Common myeloid progenitor, CD34-positive (primary cell): ENCODE results near the gene SDF2.
"Not testable (repeated sequence)": the region's sequence is repeated elsewhere in the genome, so short reads cannot be mapped to it uniquely, and the experiment has no call there.

Source experiments
- CTCF ChIA-PET: fragments of 350-600 bp; sonication (Branson Sonifier 250); formaldehyde crosslinking; loops from one replicate; lab custom pipeline; 2021; ENCODE audit warnings: antibody characterized with exemption; lab: Charles Lee
- POLR2A ChIA-PET: fragments of 350-600 bp; sonication (Branson Sonifier 250); formaldehyde crosslinking; loops from one replicate; lab custom pipeline; 2021; ENCODE audit warnings: antibody characterized with exemption; lab: Charles Lee
- DNase-seq, 3 donors: peaks; one replicate each; pipeline versions ENCODE4 v3.0.0 to v3.0.0-alpha.2; 2013
- H3K27ac ChIP-seq, 2 experiments: 1 replicate in 1 of 2; 2 replicates in 1 of 2; pipeline ENCODE4 v1.7.0; 2013; ENCODE audit warnings: inconsistent platforms in 2 of 2, low read length in 2 of 2, mild to moderate bottlenecking in 2 of 2, low read depth in 1 of 2, moderate library complexity in 1 of 2; ENCODE audit not compliant: severe bottlenecking in 2 of 2, insufficient read depth in 1 of 2, poor library complexity in 1 of 2
- H3K27me3 ChIP-seq, 5 experiments: replicated peaks in 2 of 5; 1 replicate in 3 of 5; 2 replicates in 2 of 5; pipeline versions ENCODE4 v1.6.1 to v1.7.0; 2013; ENCODE audit warnings: low read length in 4 of 5, mild to moderate bottlenecking in 2 of 5, moderate library complexity in 2 of 5, inconsistent platforms in 1 of 5; ENCODE audit not compliant: insufficient read depth in 5 of 5, control insufficient read depth in 4 of 5
- H3K36me3 ChIP-seq, 4 experiments: 1 replicate in 2 of 4; 2 replicates in 2 of 4; pipeline versions ENCODE4 v1.6.1 to v1.7.0; 2013; ENCODE audit warnings: low read length in 3 of 4, control low read depth in 1 of 4, mild to moderate bottlenecking in 1 of 4; ENCODE audit not compliant: control insufficient read depth in 4 of 4, insufficient read depth in 4 of 4
- H3K4me1 ChIP-seq, 4 experiments: 1 replicate in 3 of 4; 2 replicates in 1 of 4; pipeline versions ENCODE4 v1.6.1 to v1.7.1; 2013; ENCODE audit warnings: low read length in 3 of 4, mild to moderate bottlenecking in 3 of 4, control low read depth in 1 of 4, inconsistent platforms in 1 of 4, moderate library complexity in 1 of 4; ENCODE audit not compliant: control insufficient read depth in 4 of 4, insufficient read depth in 4 of 4; ENCODE audit errors: control extremely low read depth in 1 of 4
- H3K4me3 ChIP-seq, 7 experiments: 1 replicate in 4 of 7; 2 replicates in 3 of 7; pipeline versions ENCODE4 v1.5.1 to v1.7.0; 2013; ENCODE audit warnings: mild to moderate bottlenecking in 7 of 7, low read length in 6 of 7, moderate library complexity in 6 of 7, inconsistent platforms in 2 of 7, low read depth in 2 of 7, control low read depth in 1 of 7; ENCODE audit not compliant: insufficient read depth in 4 of 7, control insufficient read depth in 1 of 7; ENCODE audit errors: extremely low read depth in 1 of 7
- H3K9me3 ChIP-seq, 5 experiments: 1 replicate in 4 of 5; 2 replicates in 1 of 5; pipeline versions ENCODE4 v1.6.1 to v1.7.1; 2013; ENCODE audit warnings: low read length in 4 of 5, mild to moderate bottlenecking in 2 of 5, inconsistent platforms in 1 of 5, low read depth in 1 of 5, moderate library complexity in 1 of 5; ENCODE audit not compliant: control insufficient read depth in 4 of 5, insufficient read depth in 2 of 5; ENCODE audit errors: control extremely low read depth in 1 of 5
- WGBS: methylation state at CpG from one replicate; pipeline ENCODE4 v1.1.5; 2013; ENCODE audit not compliant: insufficient coverage; 5-methylcytosine and 5-hydroxymethylcytosine counted together

Gene SDF2

DNA sequence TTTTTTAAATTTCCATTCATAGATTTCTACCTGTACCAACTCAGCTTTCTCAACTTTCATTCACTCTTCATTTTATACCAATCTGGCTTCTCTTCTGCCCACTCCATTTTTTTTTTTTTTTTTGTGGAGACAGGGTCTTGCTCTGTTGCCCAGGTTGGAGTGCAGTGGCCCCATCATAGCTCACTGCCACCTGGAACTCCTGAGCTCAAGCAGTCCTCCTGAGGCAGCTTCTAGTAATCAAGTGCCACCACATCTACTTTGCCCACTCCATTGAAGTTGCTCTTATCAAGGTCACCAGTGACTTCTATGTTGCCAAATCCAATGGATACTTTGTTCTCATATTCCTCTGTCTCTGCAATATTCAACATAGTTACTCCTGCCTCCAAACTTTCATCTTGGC lies 2.0 kb upstream of the SDF2 start:
- Histone ChIP-seq H3K4me1 (peaks cover 7 to 23% (median 19%) of the 10 kb centered on the region in 4 experiments), H3K4me3 (peak overlapping the region in 1 of 7 experiments; percentile 100), H3K9me3 (no peaks in the 10 kb centered on the region), H3K27me3 (no peaks in the 10 kb centered on the region), H3K36me3 (peaks cover 3 to 34% (median 11%) of the 10 kb centered on the region in 4 experiments), H3K27ac (peak overlapping the region in 1 of 2 experiments; percentile 100)
- POLR2A ChIA-PET: interaction anchor here (4.5 kb wide), 1 partner anchor 18 kb away, joined by 31 read pairs; the partner anchor contains the start of gene BLTP2
- DNase-seq: peak in 1 of 3 donors; percentile 19
- CTCF ChIA-PET: interaction anchor here (4.5 kb wide), 1 partner anchor 19 kb away, joined by 41 read pairs; the partner anchor contains the start of gene BLTP2

DNA sequence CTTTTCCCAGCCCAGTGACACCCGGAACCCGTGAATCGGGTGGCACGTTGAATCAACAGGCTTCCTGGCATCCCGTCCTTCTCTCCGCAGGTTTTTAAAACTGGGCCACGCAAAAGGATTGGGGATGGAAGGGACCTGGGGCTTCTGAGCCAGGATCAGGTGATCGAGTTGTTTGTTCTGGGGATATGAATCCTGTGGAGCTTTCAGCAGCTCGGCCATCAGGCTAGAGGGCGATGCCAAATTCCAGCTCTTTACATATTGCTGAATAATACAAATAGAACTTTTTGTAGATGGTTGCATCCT lies 772 bp upstream of the SDF2 start:
- Histone ChIP-seq H3K4me1 (peaks cover 7 to 23% (median 19%) of the 10 kb centered on the region in 4 experiments), H3K9me3 (no peaks in the 10 kb centered on the region), H3K27ac (peak overlapping the region; percentile 99 to 100), H3K27me3 (no peaks in the 10 kb centered on the region), H3K4me3 (peak overlapping the region; percentile 90 to 100 (median 96)), H3K36me3 (peaks cover 2 to 33% (median 8%) of the 10 kb centered on the region in 4 experiments)
- ChIA-PET CTCF (interaction anchor here (0.7 to 4.5 kb wide), 6 partner anchors 13 to 45 kb away, joined by 3 to 41 read pairs (median 12); partner anchors contain the start of gene BLTP2), POLR2A (interaction anchor here (0.6 to 4.5 kb wide), 6 partner anchors 9 to 206 kb away, joined by 3 to 31 read pairs (median 6); partner anchors contain the start of genes BLTP2, PROCA1 and RPL23A)
- 0% methylated on average over 6 of the region's 10 CpGs for WGBS
- DNase-seq: no peak

DNA sequence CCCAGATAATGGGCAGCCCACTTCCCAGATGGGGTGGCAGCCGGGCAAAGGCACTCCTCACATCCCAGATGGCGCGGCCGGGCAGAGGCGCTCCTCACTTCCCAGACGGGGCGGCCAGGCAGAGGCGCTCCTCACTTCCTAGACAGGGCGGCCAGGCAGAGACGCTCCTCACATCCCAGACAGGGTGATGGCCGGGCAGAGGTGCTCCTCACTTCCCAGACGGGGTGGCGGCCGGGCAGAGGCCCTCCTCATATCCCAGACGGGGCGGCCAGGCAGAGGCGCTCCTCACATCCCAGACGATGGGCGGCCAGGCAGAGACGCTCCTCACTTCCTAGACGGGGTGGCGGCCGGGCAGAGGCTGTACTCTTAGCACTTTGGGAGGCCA lies 2.2 kb downstream of the SDF2 start:
- H3K27me3 ChIP-seq, POLR2A ChIA-PET, H3K9me3 ChIP-seq, H3K27ac ChIP-seq, DNase-seq, H3K4me3 ChIP-seq: not testable (repeated sequence)
- 95% methylated on average over 19 of the region's 23 CpGs for WGBS
- H3K4me1 ChIP-seq: peaks cover 7 to 23% (median 18%) of the 10 kb centered on the region in 4 experiments
- CTCF ChIA-PET: interaction anchor here (4.5 kb wide), 1 partner anchor 15 kb away, joined by 41 read pairs; the partner anchor contains the start of gene BLTP2
- H3K36me3 ChIP-seq: peaks cover 5 to 30% (median 11%) of the 10 kb centered on the region in 4 experiments

DNA sequence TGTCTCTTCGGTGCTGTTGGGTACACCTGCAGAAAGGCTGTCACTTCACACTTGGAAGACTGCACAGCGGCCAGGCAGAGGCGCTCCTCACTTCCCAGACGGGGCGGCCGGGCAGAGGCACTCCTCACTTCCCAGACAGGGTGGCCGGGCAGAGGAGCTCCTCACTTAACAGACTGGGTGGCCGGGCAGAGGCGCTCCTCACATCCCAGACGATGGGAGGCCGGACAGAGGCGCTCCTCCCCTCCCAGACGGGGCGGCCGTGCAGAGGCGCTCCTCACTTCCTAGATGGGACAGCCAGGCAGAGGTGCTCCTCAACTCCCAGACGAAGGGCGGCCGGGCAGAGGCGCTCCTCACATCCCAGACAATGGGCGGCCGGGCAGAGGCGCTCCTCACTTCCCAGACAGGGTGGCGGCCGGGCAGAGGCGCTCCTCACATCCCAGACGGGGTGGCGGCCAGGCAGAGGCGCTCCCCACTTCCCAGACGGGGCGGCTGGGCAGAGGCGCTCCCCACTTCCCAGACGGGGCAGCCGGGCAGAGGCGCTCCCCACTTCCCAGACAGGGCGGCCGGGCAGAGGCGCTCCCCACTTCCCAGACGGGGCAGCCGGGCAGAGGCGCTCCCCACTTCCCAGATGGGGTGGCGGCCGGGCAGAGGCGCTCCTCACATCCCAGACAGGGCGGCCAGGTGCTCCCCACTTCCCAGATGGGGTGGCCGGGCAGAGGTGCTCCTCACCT lies 2.8 kb downstream of the SDF2 start:
- CTCF ChIA-PET: interaction anchor here (3.5 kb wide), 1 partner anchor 14 kb away, joined by 15 read pairs; the partner anchor contains the start of gene BLTP2
- H3K4me3 ChIP-seq, POLR2A ChIA-PET, DNase-seq, H3K27ac ChIP-seq, H3K9me3 ChIP-seq, H3K27me3 ChIP-seq: not testable (repeated sequence)
- 98% methylated on average over 40 of the region's 46 CpGs for WGBS
- peaks cover 7 to 23% (median 18%) of the 10 kb centered on the region in 4 experiments for H3K4me1 ChIP-seq
- peaks cover 6 to 34% (median 11%) of the 10 kb centered on the region in 4 experiments for H3K36me3 ChIP-seq

DNA sequence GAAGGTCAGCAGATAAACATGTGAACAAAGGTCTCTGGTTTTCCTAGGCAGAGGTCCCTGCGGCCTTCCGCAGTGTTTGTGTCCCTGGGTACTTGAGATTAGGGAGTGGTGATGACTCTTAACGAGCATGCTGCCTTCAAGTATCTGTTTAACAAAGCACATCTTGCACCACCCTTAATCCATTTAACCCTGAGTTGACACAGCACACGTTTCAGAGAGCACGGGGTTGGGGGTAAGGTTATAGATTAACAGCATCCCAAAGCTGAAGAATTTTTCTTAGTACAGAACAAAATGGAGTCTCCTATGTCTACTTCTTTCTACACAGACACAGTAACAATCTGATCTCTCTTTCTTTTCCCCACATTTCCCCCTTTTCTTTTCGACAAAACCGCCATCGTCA lies 3.4 kb downstream of the SDF2 start:
- WGBS: 100% methylated on average over 3 of the region's 8 CpGs
- H3K27ac ChIP-seq, H3K4me3 ChIP-seq, DNase-seq, H3K9me3 ChIP-seq, H3K27me3 ChIP-seq: not testable (repeated sequence)
- CTCF ChIA-PET: interaction anchor here (2.0 to 3.5 kb wide), 2 partner anchors 14 to 17 kb away, joined by 6 to 15 read pairs; partner anchors contain the start of gene BLTP2
- POLR2A ChIA-PET: interaction anchor here (0.7 kb wide), 1 partner anchor 145 kb away, joined by 3 read pairs; no protein-coding TSS in a partner anchor
- H3K36me3 ChIP-seq: peaks cover 6 to 37% (median 12%) of the 10 kb centered on the region in 4 experiments
- H3K4me1 ChIP-seq: peaks cover 5 to 20% (median 16%) of the 10 kb centered on the region in 4 experiments

DNA sequence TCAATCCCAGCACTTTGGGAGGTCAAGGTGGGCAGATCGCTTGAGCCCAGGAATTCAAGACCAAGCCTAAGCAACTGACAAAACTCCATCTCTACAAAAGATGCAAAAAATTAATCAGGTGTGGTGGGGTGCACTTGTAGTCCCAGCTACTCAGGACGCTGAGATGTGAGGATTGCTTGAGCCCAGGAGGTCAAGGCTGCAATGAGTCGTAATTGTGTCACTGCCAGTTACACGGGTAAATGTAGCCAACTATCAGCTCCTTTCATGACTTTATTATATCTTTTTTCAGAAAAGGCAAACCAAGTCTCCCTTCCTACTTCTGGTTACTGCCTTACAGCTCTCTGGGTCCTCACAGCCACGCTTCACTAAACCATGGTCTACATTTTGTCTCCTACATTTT lies 4.0 kb downstream of the SDF2 start:
- Histone ChIP-seq H3K4me1 (peaks cover 0 to 14% (median 10%) of the 10 kb centered on the region in 4 experiments), H3K4me3 (no peak overlapping the region), H3K9me3 (no peaks in the 10 kb centered on the region), H3K27ac (no peak overlapping the region), H3K36me3 (peaks cover 6 to 41% (median 14%) of the 10 kb centered on the region in 4 experiments), H3K27me3 (no peaks in the 10 kb centered on the region)
- ChIA-PET POLR2A (interaction anchor here (0.7 kb wide), 1 partner anchor 146 kb away, joined by 3 read pairs; no protein-coding TSS in a partner anchor), CTCF (interaction anchor here (1.1 to 3.5 kb wide), 3 partner anchors 9 to 18 kb away, joined by 4 to 15 read pairs (median 6); partner anchors contain the start of gene BLTP2)
- 100% methylated on average over 4 of the region's 5 CpGs for WGBS
- no peak for DNase-seq
